Measurements from ENCODE around the gene WNT7A.

WNT7A gene

DNA sequence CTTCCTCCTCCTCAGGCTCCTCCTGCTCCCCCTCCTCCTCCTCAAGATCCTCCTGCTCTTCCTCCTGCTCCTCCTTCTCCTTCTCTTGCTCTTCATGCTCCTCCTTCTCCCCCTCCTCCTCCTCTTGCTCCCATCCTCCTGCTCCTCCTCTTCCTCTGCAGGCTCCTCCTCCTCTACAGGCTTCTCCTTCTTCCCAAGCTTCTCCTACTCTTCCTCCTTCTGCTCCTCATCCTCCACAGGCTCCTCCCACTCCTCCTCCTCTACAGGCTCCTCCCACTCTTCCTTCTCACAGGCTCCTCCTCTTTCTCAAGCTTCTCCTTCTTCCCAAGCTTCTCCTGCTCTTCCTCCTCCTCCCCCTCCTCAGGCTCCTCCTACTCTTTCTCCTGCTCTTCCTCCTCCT lies 47.7 kb downstream of the WNT7A start:
- Histone ChIP-seq H3K27me3 (ENCODE audit: insufficient read depth, low read length, poor library complexity, severe bottlenecking) (no peaks in the 10 kb centered on the region), H3F3A (ENCODE audit: low read depth) (no peaks in the 10 kb centered on the region), H4K20me1 (ENCODE audit: insufficient read depth, low read length, poor library complexity, severe bottlenecking) (no peaks in the 10 kb centered on the region), H3K79me2 (ENCODE audit: insufficient read depth, low read length) (no peaks in the 10 kb centered on the region), H2AFZ (ENCODE audit: low read length) (peak overlapping the region; percentile 49; the same call in 1 of the 2 replicates), H3K36me3 (ENCODE audit: insufficient read depth, low read length) (no peaks in the 10 kb centered on the region), H3K4me2 (ENCODE audit: low read depth, low read length, poor library complexity, severe bottlenecking) (no peak overlapping the region), H3K4me1 (ENCODE audit: insufficient read depth, low read length, poor library complexity, severe bottlenecking) (no peaks in the 10 kb centered on the region), H3K4me3 (ENCODE audit: low read length, poor library complexity, severe bottlenecking) (no peak overlapping the region), H3K9me3 (ENCODE audit: insufficient read depth, low read depth, low read length) (no peaks in the 10 kb centered on the region), H3K9ac (ENCODE audit: low read depth, low read length, poor library complexity, severe bottlenecking) (no peak overlapping the region), H3K9me2 (replicated peaks; ENCODE audit: low read depth, low read length) (no peaks in the 10 kb centered on the region)
- TF ChIP-seq EZH2phosphoT487 (IDR thresholded peaks at IDR 0.05; ENCODE audit: borderline replicate concordance) = no peak
- TF ChIP-seq, protein P1, sequence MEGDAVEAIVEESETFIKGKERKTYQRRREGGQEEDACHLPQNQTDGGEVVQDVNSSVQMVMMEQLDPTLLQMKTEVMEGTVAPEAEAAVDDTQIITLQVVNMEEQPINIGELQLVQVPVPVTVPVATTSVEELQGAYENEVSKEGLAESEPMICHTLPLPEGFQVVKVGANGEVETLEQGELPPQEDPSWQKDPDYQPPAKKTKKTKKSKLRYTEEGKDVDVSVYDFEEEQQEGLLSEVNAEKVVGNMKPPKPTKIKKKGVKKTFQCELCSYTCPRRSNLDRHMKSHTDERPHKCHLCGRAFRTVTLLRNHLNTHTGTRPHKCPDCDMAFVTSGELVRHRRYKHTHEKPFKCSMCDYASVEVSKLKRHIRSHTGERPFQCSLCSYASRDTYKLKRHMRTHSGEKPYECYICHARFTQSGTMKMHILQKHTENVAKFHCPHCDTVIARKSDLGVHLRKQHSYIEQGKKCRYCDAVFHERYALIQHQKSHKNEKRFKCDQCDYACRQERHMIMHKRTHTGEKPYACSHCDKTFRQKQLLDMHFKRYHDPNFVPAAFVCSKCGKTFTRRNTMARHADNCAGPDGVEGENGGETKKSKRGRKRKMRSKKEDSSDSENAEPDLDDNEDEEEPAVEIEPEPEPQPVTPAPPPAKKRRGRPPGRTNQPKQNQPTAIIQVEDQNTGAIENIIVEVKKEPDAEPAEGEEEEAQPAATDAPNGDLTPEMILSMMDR (conservative IDR thresholded peaks at IDR 0.05; ENCODE audit: low read length) = no peak

DNA sequence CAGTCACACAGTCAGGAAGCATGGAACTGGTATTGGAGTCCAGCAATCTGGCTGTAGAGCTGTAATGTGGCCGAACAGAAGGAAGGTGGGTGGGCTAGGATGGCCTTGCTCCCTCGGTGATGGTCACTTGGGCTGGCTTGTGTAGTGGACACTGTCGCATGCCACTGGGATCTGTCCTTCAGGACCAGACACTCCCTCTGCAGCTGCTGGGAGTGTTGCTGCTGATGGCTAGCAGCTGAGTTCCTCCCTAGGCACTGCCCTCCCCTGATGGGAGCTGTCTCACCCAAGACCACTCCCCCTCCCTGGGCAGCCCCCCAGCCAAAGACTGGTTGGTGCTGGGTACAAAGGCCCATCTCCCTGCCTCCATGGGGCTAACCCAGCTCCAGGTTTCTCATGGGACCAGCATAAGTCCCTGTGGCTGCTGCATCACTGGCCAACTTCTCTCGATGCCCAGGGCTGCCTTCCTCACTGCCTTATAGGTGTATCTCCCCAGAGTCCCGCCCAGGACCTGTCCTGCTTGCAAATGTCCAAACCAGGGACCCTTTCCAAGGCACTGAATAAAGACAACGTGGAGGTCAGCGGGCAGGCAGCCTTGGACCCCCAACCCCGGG lies 48.4 kb downstream of the WNT7A start:
- Histone ChIP-seq H4K20me1 (ENCODE audit: insufficient read depth, low read length, poor library complexity, severe bottlenecking) (no peaks in the 10 kb centered on the region), H3K27me3 (ENCODE audit: insufficient read depth, low read length, poor library complexity, severe bottlenecking) (no peaks in the 10 kb centered on the region), H2AFZ (ENCODE audit: low read length) (no peak overlapping the region), H3K9me3 (ENCODE audit: insufficient read depth, low read depth, low read length) (no peaks in the 10 kb centered on the region), H3K4me3 (ENCODE audit: low read length, poor library complexity, severe bottlenecking) (no peak overlapping the region), H3K9me2 (replicated peaks; ENCODE audit: low read depth, low read length) (no peaks in the 10 kb centered on the region), H3K4me2 (ENCODE audit: low read depth, low read length, poor library complexity, severe bottlenecking) (no peak overlapping the region), H3K4me1 (ENCODE audit: insufficient read depth, low read length, poor library complexity, severe bottlenecking) (no peaks in the 10 kb centered on the region), H3K79me2 (ENCODE audit: insufficient read depth, low read length) (no peaks in the 10 kb centered on the region), H3K9ac (ENCODE audit: low read depth, low read length, poor library complexity, severe bottlenecking) (no peak overlapping the region), H3F3A (ENCODE audit: low read depth) (no peaks in the 10 kb centered on the region), H3K36me3 (ENCODE audit: insufficient read depth, low read length) (no peaks in the 10 kb centered on the region)
- TF ChIP-seq, protein P1 (conservative IDR thresholded peaks at IDR 0.05; ENCODE audit: low read length) = no peak
- TF ChIP-seq EZH2phosphoT487 (IDR thresholded peaks at IDR 0.05; ENCODE audit: borderline replicate concordance) = no peak

DNA sequence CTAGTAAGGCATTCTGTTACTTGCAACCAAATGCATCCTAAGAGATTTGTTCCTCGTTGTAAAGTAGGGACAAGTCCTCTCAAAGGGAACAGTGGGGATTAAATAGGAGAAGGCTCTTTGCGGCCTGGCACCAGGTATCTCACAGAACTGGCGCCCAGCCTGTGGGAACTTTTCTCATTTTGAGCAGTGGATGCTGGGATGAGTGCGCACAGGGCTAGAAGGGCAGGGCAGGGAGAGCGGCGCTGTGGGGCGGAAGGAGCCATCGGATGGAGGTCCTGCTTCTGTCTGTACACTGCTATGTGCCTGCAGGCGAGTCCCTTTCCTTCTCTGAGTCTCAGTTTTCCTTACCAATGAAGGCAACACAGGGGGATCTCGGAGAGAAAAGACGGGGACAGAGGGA lies 50.6 kb downstream of the WNT7A start:
- H3K9ac ChIP-seq (ENCODE audit: low read depth, low read length, poor library complexity, severe bottlenecking) = no peak overlapping the region
- no peaks in the 10 kb centered on the region for H3F3A ChIP-seq (ENCODE audit: low read depth)
- H3K27me3 ChIP-seq (ENCODE audit: insufficient read depth, low read length, poor library complexity, severe bottlenecking) = no peaks in the 10 kb centered on the region
- H3K36me3 ChIP-seq (ENCODE audit: insufficient read depth, low read length) = no peaks in the 10 kb centered on the region
- H2AFZ ChIP-seq (ENCODE audit: low read length) = no peak overlapping the region
- no peak for TF ChIP-seq EZH2phosphoT487 (IDR thresholded peaks at IDR 0.05; ENCODE audit: borderline replicate concordance)
- TF ChIP-seq, protein P1 (conservative IDR thresholded peaks at IDR 0.05; ENCODE audit: low read length) = no peak
- H4K20me1 ChIP-seq (ENCODE audit: insufficient read depth, low read length, poor library complexity, severe bottlenecking) = no peaks in the 10 kb centered on the region
- no peaks in the 10 kb centered on the region for H3K9me3 ChIP-seq (ENCODE audit: insufficient read depth, low read depth, low read length)
- no peak overlapping the region for H3K4me3 ChIP-seq (ENCODE audit: low read length, poor library complexity, severe bottlenecking)
- no peaks in the 10 kb centered on the region for H3K79me2 ChIP-seq (ENCODE audit: insufficient read depth, low read length)
- no peaks in the 10 kb centered on the region for H3K4me1 ChIP-seq (ENCODE audit: insufficient read depth, low read length, poor library complexity, severe bottlenecking)
- H3K4me2 ChIP-seq (ENCODE audit: low read depth, low read length, poor library complexity, severe bottlenecking) = no peak overlapping the region
- no peaks in the 10 kb centered on the region for H3K9me2 ChIP-seq (replicated peaks; ENCODE audit: low read depth, low read length)
